CD4-positive, alpha-beta T cell treated with Interleukin-12 subunit alpha and Interleukin-12 subunit beta, for 1 hour (primary cell): ENCODE data around the gene KIF1C.
"Not testable (repeated sequence)": the region's sequence is repeated elsewhere in the genome, so short reads cannot be mapped to it uniquely, and the experiment has no call there.

Experiments used
- DNase-seq: peaks from one replicate; pipeline ENCODE4 v3.0.0-alpha.2; 2020

KIF1C gene

DNA sequence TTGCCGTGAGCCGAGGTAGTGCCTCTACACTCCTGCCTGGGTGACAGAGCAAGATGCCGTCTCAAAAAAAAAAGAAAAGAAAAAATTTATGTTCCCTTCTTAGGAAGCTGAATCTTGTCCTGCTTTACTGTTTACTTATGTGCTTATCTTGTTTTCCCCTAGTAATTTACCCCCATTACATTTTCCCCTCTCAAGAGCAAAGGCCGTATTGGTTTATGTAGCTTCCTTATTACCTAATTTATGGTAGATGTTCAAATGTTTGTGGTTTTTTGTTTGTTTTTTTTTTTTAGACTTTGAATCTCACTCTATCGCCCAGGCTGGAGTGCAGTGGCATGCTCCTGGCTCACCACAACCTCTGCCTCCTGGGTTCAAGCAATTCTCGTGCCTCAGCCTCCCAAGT lies 47.7 kb downstream of the KIF1C start:
- no peak for DNase-seq

- DNase-seq: no peak
Measured at GRCh38 chr17:5047446-5047845, 49.7 kb downstream of the KIF1C start.

GRCh38 chr17:5049314-5049841 lies 51.6 kb downstream of the KIF1C start:
- DNase-seq: peak; percentile 85

DNA sequence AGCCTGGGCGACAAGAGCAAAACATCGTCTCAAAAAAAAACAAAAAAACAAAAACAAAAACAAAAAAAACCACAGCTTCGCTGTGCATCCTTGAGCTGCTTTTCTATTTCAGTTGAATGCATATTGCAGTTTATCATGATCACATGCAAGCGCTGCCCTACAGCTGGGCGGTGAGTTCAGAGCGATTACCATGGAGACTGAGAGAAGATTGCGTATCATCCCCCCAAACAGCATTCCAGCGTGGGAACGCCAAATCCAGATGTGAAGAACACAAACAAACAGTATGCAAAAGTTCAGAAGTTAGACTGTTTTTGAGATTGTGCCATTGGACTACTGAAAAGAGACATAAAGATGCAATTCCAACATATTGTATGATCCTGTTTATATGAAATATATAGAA lies 52.5 kb downstream of the KIF1C start:
- DNase-seq: no peak

DNA sequence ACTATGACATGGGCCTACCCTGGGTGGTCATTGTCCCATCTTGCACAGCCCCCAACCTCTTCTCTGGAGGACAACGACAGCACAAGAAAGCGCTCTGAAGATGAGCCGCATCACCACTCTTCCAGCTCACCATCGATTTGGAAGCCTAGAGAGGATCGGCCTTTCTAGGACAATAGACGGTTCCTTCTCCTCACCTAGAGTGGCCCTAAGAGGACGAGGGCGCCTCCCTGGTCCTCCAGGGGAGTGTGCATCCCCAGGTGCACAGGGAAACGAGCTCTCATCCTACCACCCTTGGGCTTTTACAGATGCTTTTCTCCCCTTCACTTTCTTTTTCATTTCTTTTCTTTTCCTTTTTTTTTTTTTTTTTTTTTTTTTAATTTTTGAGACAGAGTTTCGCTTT lies 57.8 kb downstream of the KIF1C start:
- DNase-seq: no peak

GRCh38 chr17:5065227-5065744 lies 67.5 kb downstream of the KIF1C start:
- no peak for DNase-seq

DNA sequence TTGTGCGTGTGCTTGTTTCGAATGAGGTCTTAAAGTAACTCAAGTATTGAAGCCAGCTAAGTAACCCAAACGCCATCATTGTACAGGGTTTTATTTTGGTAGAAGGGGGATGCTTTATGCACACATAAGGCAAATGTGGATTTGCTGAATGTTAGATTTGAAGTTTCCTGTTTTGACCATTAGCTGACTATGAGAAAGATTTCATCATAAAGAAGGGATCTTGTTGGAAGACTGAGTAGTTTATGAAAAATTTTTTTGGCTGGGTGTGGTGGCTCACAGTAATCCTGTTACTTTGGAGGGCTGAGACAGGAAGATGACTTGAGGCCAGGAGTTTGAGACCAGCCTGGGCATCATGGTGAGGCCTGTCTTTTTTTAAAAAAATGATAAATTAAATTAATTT lies 70.5 kb downstream of the KIF1C start:
- no peak for DNase-seq

DNA sequence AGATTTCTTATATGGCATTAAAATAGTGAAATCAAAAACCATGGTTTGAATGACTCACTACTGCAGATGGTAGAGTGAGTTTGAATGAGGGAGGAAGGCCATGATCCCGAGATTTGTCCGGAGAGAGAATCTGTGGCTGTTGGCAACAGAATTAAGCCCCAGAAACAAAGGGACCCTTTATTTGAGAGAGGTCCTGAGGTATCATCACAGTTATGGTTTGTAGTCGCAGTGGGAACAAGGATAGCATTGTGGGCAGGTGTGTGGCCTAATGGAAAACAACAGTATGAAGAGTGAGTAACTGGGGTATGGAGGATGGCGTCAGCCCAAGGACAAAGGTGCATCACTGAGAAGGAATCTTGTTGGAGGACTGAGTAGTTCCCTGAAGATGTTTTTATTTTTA lies 72.0 kb downstream of the KIF1C start:
- DNase-seq: no peak

GRCh38 chr17:5075472-5075871 lies 77.7 kb downstream of the KIF1C start:
- DNase-seq: not testable (repeated sequence)

GRCh38 chr17:5077275-5077674 lies 79.5 kb downstream of the KIF1C start:
- DNase-seq: not testable (repeated sequence)

- DNase-seq: no peak
Measured at GRCh38 chr17:5077781-5078105, 80.0 kb downstream of the KIF1C start.
